K562 (cell line): ENCODE results near the gene COMMD2. TPM values are rescaled to one million over a fixed set of nuclear protein-coding genes. Genes with fewer than 3 reads are reported as not detected.
A peak's percentile ranks its signal among the peaks of the same experiment; 100 is the strongest.

ENCODE experiments used
- ASH1L ChIP-seq: fragments of 450-650 bp; IDR thresholded peaks from 2 replicates; pipeline ENCODE4 v1.6.1; 2018; ENCODE audit warnings: borderline replicate concordance, mild to moderate bottlenecking, low read depth; ENCODE audit not compliant: partially characterized antibody
- CBFA2T2 ChIP-seq: fragments of 450-650 bp; conservative IDR thresholded peaks from 2 replicates; pipeline ENCODE4 v1.6.1; 2017; ENCODE audit warnings: mild to moderate bottlenecking
- CBX2 ChIP-seq: fragments of 200-600 bp; sonication (generic); IDR thresholded peaks from one replicate; pipeline ENCODE4 v1.6.1; 2012; ENCODE audit warnings: mild to moderate bottlenecking, low read length, inconsistent platforms; ENCODE audit not compliant: insufficient read depth, poor library complexity, severe bottlenecking
- E2F3 ChIP-seq: fragments of 250-450 bp; sonication (Bioruptor Pico); IDR thresholded peaks from 2 replicates; pipeline ENCODE4 v1.4.0; 2020; ENCODE audit warnings: mild to moderate bottlenecking
- FOXA1 ChIP-seq: fragments of 450-650 bp; IDR thresholded peaks from 2 replicates; pipeline ENCODE4 v1.6.1; 2016; ENCODE audit warnings: mild to moderate bottlenecking, borderline replicate concordance
- FOXO4 ChIP-seq: fragments of 450-650 bp; formaldehyde crosslinking; IDR thresholded peaks from 2 replicates; pipeline ENCODE4 v1.4.0; 2020; ENCODE audit warnings: mild to moderate bottlenecking, moderate library complexity
- GABPB1 ChIP-seq: sonication (generic); formaldehyde crosslinking; IDR thresholded peaks from 2 replicates; pipeline ENCODE4 v1.8.0; 2022; ENCODE audit warnings: mild to moderate bottlenecking, missing genetic modification reagents
- GTF2A2 ChIP-seq: IDR thresholded peaks from 2 replicates; pipeline ENCODE4 v1.6.1; 2016; ENCODE audit warnings: mild to moderate bottlenecking, missing genetic modification characterization, missing compliant biosample characterization
- HNRNPL ChIP-seq: fragments of 200-400 bp; formaldehyde crosslinking; IDR thresholded peaks from 2 replicates; pipeline ENCODE4 v1.6.1; 2017; ENCODE audit warnings: low read depth, mild to moderate bottlenecking, low read length
- KAT8 ChIP-seq: fragments of 450-650 bp; IDR thresholded peaks from 2 replicates; pipeline ENCODE4 v1.6.1; 2016; ENCODE audit warnings: low read depth, mild to moderate bottlenecking
- MBD2 ChIP-seq: sonication (generic); IDR thresholded peaks from 2 replicates; pipeline ENCODE4 v1.6.1; 2016; ENCODE audit warnings: low read depth, borderline replicate concordance
- NCOR1 ChIP-seq: fragments of 450-650 bp; IDR thresholded peaks from 2 replicates; pipeline ENCODE4 v1.6.1; 2016; ENCODE audit warnings: mild to moderate bottlenecking, moderate library complexity
- POLR2AphosphoS2 ChIP-seq: IDR thresholded peaks from 2 replicates; pipeline ENCODE4 v1.6.1; 2012; ENCODE audit warnings: low read length, improper control_type of control experiment
- POLR2G ChIP-seq: fragments of 200-400 bp; formaldehyde crosslinking; IDR thresholded peaks from 2 replicates; pipeline ENCODE4 v1.6.1; 2017; ENCODE audit warnings: low read depth, mild to moderate bottlenecking, antibody characterized with exemption, low read length, moderate library complexity
- PTRF ChIP-seq: fragments of 450-650 bp; IDR thresholded peaks from 2 replicates; pipeline ENCODE4 v1.6.1; 2016; ENCODE audit warnings: mild to moderate bottlenecking, missing genetic modification characterization, missing compliant biosample characterization
- RBM22 ChIP-seq: fragments of 200-400 bp; formaldehyde crosslinking; IDR thresholded peaks from 2 replicates; pipeline ENCODE4 v1.6.1; 2018; ENCODE audit warnings: low read length, low read depth; ENCODE audit not compliant: poor library complexity, severe bottlenecking
- RREB1 ChIP-seq: fragments of 250-450 bp; sonication (Bioruptor Pico); IDR thresholded peaks from 2 replicates; pipeline ENCODE4 v1.4.0; 2020
- SRSF1 ChIP-seq: fragments of 200-400 bp; formaldehyde crosslinking; IDR thresholded peaks from 2 replicates; pipeline ENCODE4 v1.6.1; 2017; ENCODE audit warnings: mild to moderate bottlenecking, low read depth, low read length, moderate library complexity
- ZFP91 ChIP-seq: sonication (generic); formaldehyde crosslinking; IDR thresholded peaks from 2 replicates; pipeline ENCODE4 v1.8.0; 2022; ENCODE audit warnings: mild to moderate bottlenecking, missing genetic modification reagents
- ZNF583 ChIP-seq: fragments of 250-450 bp; sonication (Bioruptor Pico); IDR thresholded peaks from 2 replicates; pipeline ENCODE4 v1.4.0; 2020
- polyA plus RNA-seq, 8 experiments: library from polyadenylated mRNA; depleted of rRNA in 4 of 8; stranded (reverse) in 5 of 8; unstranded in 3 of 8; fragments of >200 nt; fragmentation: Nextera tagmentation in 2 of 8; fragmentation: Illumina TruSeq in 1 of 8; extraction: Ambion mirVana in 2 of 8; extraction: Trizol in 1 of 8; gene quantifications; 2 replicates each; pipeline versions ENCODE4 v1.2.1 to v1.2.3, GENCODE V29; 2011 to 2014; ENCODE audit warnings: inconsistent platforms in 1 of 8, missing spikeins in 1 of 8
- total RNA-seq, 7 experiments: library from RNA; depleted of rRNA in 6 of 7; stranded (reverse); fragments of >200 nt in 6 of 7; fragmentation: Illumina TruSeq in 2 of 7; extraction: Trizol in 2 of 7; gene quantifications; 2 replicates each; pipeline versions ENCODE4 v1.2.1 to v1.2.3, GENCODE V29; 2011 to 2021; ENCODE audit warnings: low replicate concordance in 1 of 7

COMMD2 gene
- total and polyA plus RNA-seq, 9 of the 15 experiments (the other 6 are each of a cell fraction or from before 2014, with no cell fraction given): 25.8 to 102 (median 41.8) TPM

GRCh38 chr3:149752051-149752787, at the start of gene COMMD2 (continued):
- TF ChIP-seq POLR2G (peak; percentile 87), PTRF (tag) (no peak), ZNF583 (CRISPR knock-in tag) (no peak), ZFP91 (no peak), GTF2A2 (tag) (no peak), POLR2AphosphoS2 (no peak), MBD2 (peak; percentile 61; the same call in 1 of the 2 replicates), RREB1 (CRISPR knock-in tag) (peak; percentile 93), E2F3 (CRISPR knock-in tag) (no peak), CBX2 (no peak), HNRNPL (no peak), GABPB1 (CRISPR knock-in tag) (peak; percentile 99), FOXO4 (no peak), ASH1L (no peak), NCOR1 (no peak), FOXA1 (no peak), RBM22 (peak; percentile 84), KAT8 (no peak), CBFA2T2 (no peak), SRSF1 (no peak)
